Epithelial cell of esophagus (primary cell): Measurements from ENCODE around the gene WBP2NL.

ENCODE experiments used
- DNase-seq: peaks from one replicate; pipeline ENCODE4 v3.0.0; 2010; ENCODE audit warnings: low read depth
- H3K4me3 ChIP-seq: 2 replicates; pipeline ENCODE4 v1.5.1; 2011; ENCODE audit warnings: mild to moderate bottlenecking, low read length, control low read depth
- CTCF ChIP-seq: IDR thresholded peaks from 2 replicates; pipeline ENCODE4 v1.5.1; 2011; ENCODE audit warnings: low read depth, mild to moderate bottlenecking, low read length, control low read depth, inconsistent platforms; ENCODE audit not compliant: insufficient read depth; ENCODE audit errors: missing control alignments

Gene WBP2NL

GRCh38 chr22:41964112-41964491 lies 34.5 kb upstream of the WBP2NL start:
- H3K4me3 ChIP-seq: no peak overlapping the region
- no peak for DNase-seq
- no peak for TF ChIP-seq CTCF

GRCh38 chr22:41966225-41966606 lies 32.4 kb upstream of the WBP2NL start:
- DNase-seq: no peak
- TF ChIP-seq CTCF: no peak
- H3K4me3 ChIP-seq: no peak overlapping the region

DNA sequence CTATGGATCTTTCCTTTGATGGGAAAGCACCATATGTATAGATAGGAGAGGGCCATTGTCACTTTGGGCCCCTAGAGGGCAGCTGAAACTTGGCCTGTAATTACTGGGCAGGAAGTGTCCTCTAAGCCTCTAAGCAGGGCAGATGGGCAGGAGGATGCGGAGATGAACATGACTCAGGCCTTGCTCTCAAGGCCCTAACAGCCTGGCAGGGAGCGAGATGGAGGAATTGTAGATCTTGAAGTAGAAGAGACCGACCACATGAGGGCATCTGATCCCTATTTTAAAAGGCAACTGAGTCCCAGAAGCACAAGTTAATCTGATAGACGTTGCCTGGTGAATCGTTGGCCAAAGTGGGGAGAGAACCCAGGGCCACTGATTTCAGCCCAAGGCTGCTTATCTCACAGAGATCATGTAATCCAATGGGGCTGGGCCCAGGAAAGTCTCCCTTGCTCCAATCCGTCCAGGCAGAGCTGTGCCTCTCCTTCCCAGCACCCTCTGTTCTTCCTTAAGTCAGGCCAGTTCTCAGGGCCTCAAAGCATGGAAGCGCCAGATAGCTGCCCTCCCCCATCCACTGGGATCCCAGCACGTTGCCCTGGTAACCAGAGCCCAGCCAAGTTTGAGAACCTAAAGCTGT lies 31.9 kb upstream of the WBP2NL start:
- peak; percentile 86 for DNase-seq
- no peak overlapping the region for H3K4me3 ChIP-seq
- TF ChIP-seq CTCF: peak; percentile 47

- TF ChIP-seq CTCF: no peak
Observed at GRCh38 chr22:41968601-41969000, 30.0 kb upstream of the WBP2NL start.

GRCh38 chr22:41969110-41969646 lies 29.4 kb upstream of the WBP2NL start, which contains the start of gene SEPTIN3:
SEPTIN3 (plus strand) TSS chr22:41969443; CDS start chr22:41971493, 2,050 bp downstream.
- no peak within 1 kb of the TSS for H3K4me3 ChIP-seq
- DNase-seq: no peak
- TF ChIP-seq CTCF: no peak

More at GRCh38 chr22:41968601-41969000, 30.0 kb upstream of the WBP2NL start:
- peak; percentile 65 for DNase-seq
- no peak overlapping the region for H3K4me3 ChIP-seq

DNA sequence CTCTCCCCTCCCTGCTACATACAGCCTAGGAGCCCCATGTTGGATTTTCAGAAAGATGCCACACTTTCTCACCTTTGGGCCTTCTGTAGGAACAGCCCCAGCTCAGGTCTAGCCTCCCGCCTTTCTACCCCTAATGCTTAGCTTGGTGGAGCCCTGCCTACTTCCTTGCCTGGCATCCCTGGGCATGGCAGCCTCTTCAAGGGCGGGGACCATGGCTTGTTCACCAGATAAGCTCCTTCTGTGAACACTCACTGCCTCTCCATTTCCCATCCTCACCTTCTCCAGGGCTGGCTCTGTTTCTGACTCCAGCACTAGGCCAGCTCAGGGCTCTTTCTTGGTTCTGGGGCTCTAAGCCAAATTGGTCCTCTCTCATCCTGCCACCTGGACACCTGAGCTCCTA lies 28.0 kb upstream of the WBP2NL start:
- TF ChIP-seq CTCF: no peak
- no peak overlapping the region for H3K4me3 ChIP-seq
- DNase-seq: no peak

DNA sequence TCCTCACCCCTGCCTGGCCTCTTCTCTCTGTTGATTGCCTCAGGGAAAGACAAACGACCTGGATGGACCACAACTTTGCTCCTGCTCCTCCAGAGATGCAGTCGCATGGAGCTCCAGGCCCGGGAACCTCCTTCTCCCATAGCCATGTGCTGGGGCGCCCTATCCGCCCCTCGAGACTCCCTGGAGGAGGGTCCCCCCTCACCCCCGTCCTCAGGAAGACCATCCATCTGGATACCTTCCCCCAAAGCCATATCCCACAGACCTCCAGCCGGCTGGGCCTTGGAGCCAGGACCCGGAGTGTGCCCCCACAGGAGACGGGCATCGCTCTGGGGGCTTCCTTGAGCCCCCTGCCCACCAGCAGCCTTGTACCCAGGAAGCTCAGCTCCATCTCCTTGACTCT lies 27.2 kb upstream of the WBP2NL start:
- no peak for DNase-seq
- no peak for TF ChIP-seq CTCF
- no peak overlapping the region for H3K4me3 ChIP-seq
